ENCODE data around the gene UVRAG.

DNA sequence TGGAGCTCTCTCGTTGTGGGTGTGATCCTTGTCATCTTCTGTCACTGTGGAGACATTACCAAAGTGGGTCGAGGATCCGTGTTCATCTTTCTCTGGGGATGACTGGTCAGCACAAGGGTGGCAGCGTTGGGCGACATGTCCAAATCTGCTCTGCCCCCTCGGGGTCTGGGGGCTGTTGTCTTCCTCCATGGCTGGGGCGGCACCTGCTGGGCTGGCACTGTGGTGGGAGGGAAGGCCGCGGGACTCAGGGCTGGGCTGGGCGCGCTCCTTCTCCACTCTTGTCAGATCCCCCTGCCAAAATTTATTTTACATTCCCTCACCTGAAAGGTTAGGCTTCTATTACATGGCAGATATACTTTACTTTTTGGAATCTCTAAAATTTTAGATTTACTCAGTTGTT, 96.4 kb downstream of the UVRAG start:
- TF ChIP-seq POLR2A (IDR thresholded peaks at IDR 0.05; ENCODE audit: low read length), result no peak
- no peak for TF ChIP-seq GATA1 (IDR thresholded peaks at IDR 0.05; ENCODE audit: low read depth, low read length)
